NCI-H446 treated with DMSO at 0.1 percent for 48 hours (cell line): ENCODE data around the gene AFAP1.

Experiments
- DNase-seq: peaks from one replicate; lab custom pipeline; 2025; lab: John Stamatoyannopoulos, UW

AFAP1 gene

GRCh38 chr4:7892212-7893019, 47.2 kb downstream of the AFAP1 start:
- no peak for DNase-seq

- DNase-seq = peak; percentile 41
Measured at GRCh38 chr4:7890635-7891393, 48.8 kb downstream of the AFAP1 start.

GRCh38 chr4:7887436-7887835, 52.2 kb downstream of the AFAP1 start:
- DNase-seq = no peak

- DNase-seq = no peak
Measured at GRCh38 chr4:7886007-7886973, 53.4 kb downstream of the AFAP1 start.

GRCh38 chr4:7885216-7886006, 54.2 kb downstream of the AFAP1 start:
- DNase-seq = no peak

- DNase-seq = no peak
Measured at GRCh38 chr4:7880683-7881082, 59.0 kb downstream of the AFAP1 start.

- DNase-seq = no peak
Measured at GRCh38 chr4:7879127-7879526, 60.5 kb downstream of the AFAP1 start.

- no peak for DNase-seq
Measured at GRCh38 chr4:7878323-7878722, 61.3 kb downstream of the AFAP1 start.

GRCh38 chr4:7877176-7877575, 62.5 kb downstream of the AFAP1 start:
- no peak for DNase-seq

- DNase-seq = no peak
Measured at GRCh38 chr4:7876201-7876875, 63.3 kb downstream of the AFAP1 start.

- DNase-seq = no peak
Measured at GRCh38 chr4:7874838-7875237, 64.8 kb downstream of the AFAP1 start.

- DNase-seq = no peak
Measured at GRCh38 chr4:7873881-7874280, 65.8 kb downstream of the AFAP1 start.

- DNase-seq = peak; percentile 95
Measured at GRCh38 chr4:7872264-7872771, 67.3 kb downstream of the AFAP1 start.

GRCh38 chr4:7871356-7871755, 68.3 kb downstream of the AFAP1 start:
- DNase-seq = no peak

GRCh38 chr4:7868892-7869471, 70.7 kb downstream of the AFAP1 start:
- DNase-seq = no peak

GRCh38 chr4:7868436-7868775, 71.3 kb downstream of the AFAP1 start:
- DNase-seq = no peak

GRCh38 chr4:7867701-7868435, 71.8 kb downstream of the AFAP1 start:
- DNase-seq = no peak

- DNase-seq = no peak
Measured at GRCh38 chr4:7867191-7867590, 72.5 kb downstream of the AFAP1 start.

- DNase-seq = no peak
Measured at GRCh38 chr4:7865533-7865932, 74.1 kb downstream of the AFAP1 start.

- DNase-seq = no peak
Measured at GRCh38 chr4:7864685-7865084, 75.0 kb downstream of the AFAP1 start.
